Vagina (tissue), 2 donors: ENCODE data around the gene OR2A42. TPM values are rescaled to one million over a fixed set of nuclear protein-coding genes. Genes with fewer than 3 reads are reported as not detected.
"Not testable (repeated sequence)": the region's sequence is repeated elsewhere in the genome, so short reads cannot be mapped to it uniquely, and the experiment has no call there.

Experiments used
- DNase-seq, 2 donors: peaks; one replicate each; pipeline ENCODE4 v3.0.0-alpha.2; 2017; ENCODE audit errors: extremely low spot score in 2 of 2
- H3K27ac ChIP-seq: fragments of 200-600 bp; sonication (generic); one replicate; pipeline ENCODE4 v1.5.1; 2019
- H3K27me3 ChIP-seq: fragments of 200-600 bp; sonication (generic); one replicate; pipeline ENCODE4 v1.5.1; 2019
- H3K36me3 ChIP-seq, 2 donors: fragments of 200-600 bp; sonication (generic); one replicate each; pipeline ENCODE4 v1.5.1; 2017 to 2019
- H3K4me1 ChIP-seq: fragments of 200-600 bp; sonication (generic); one replicate; pipeline ENCODE4 v1.5.1; 2019
- H3K4me3 ChIP-seq, 2 donors: fragments of 200-600 bp; sonication (generic); 1 replicate in 1 of 2; 2 replicates in 1 of 2; pipeline ENCODE4 v1.5.1; 2016 to 2019
- H3K9me3 ChIP-seq: fragments of 200-600 bp; sonication (generic); one replicate; pipeline ENCODE4 v1.5.1; 2019
- intact Hi-C: fragments of 100-400 bp; cut with DNase I; formaldehyde crosslinking; loops from one replicate; pipeline ENCODE4 v1.15.1; 2023
- total RNA-seq: library from RNA; depleted of rRNA; stranded (reverse); fragments of >200 nt; gene quantifications from one replicate; pipeline ENCODE4 v1.2.3, GENCODE V29; 2016

OR2A42 gene, protein sequence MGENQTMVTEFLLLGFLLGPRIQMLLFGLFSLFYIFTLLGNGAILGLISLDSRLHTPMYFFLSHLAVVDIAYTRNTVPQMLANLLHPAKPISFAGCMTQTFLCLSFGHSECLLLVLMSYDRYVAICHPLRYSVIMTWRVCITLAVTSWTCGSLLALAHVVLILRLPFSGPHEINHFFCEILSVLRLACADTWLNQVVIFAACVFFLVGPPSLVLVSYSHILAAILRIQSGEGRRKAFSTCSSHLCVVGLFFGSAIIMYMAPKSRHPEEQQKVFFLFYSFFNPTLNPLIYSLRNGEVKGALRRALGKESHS
- total RNA-seq = not detected

DNA sequence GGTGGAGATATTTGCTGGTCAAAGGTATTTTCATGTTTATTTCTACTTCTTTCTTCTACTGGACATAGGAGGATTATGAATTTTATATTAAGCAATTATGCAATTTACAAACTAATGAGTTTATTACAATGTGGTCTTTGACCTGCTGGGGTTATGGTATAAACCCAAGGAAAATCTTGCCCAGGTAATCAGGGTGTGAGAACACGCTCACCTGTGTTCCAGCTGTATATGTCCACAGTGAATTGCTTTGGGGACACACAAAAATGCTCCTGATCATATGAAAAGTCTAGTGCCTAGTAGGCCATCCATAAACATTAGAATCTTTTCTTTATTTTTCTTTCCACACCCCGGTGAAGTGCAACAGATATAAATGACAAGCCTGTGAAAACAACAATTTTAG lies at the start of gene OR2A42:
OR2A42 (minus strand) TSS at position 241 of the 400 bp plus-strand sequence. CDS start 6,762 bp downstream, outside the sequence.
- H3K4me3 ChIP-seq, DNase-seq, intact Hi-C loops, H3K9me3 ChIP-seq, H3K27ac ChIP-seq, H3K4me1 ChIP-seq, H3K36me3 ChIP-seq, H3K27me3 ChIP-seq: not testable (repeated sequence)

DNA sequence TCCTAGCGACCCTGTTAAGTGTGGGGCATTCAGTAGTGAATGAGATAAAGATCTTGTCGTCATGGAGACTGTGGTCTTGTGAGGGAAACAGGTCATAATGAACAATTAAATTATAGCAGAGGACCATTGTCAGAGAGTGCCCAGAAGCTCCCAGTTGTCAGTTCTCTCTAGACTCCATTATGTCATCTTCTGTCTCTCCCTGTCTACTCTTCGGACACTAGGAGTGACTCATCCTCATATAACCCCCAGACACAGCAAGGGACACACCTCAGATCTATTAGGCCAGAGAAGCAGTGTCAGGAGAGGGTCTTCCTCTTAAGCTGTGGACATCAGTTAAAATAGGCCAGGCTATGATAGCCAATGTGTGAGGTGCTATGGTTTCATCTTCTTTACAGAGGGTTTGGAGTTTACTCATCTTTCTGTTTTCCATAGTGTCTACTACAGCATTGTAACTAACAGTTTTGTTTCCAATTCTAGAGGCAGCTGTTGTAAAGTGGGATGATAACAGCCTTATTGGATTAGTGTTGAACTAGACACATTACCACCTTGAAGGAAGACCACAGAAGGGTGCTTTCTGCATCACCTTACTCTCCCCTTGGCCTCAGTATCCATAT lies 47.9 kb upstream of the OR2A42 start:
- H3K27ac ChIP-seq, intact Hi-C loops: not testable (repeated sequence)

DNA sequence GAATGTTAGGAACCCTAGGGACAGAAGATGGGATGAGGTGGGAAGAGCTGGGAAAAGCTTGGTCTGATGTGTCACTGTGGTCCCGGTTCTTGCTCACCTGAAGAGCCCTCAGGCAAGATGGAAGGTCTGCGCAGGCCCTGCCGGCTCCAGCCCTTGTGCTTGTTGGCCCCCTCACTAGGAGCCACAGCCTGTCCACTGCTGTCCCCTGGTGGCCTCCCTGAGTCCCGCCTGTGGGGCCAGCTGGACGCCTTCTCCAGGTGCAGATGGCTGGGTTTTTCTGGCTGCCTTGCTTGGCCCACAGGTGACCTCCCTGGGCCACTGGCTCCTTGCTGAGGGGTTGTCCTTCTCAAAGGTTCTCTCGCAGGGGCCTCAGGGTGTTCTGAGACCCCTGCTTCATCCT lies 44.3 kb upstream of the OR2A42 start:
- H3K4me1 ChIP-seq, DNase-seq, H3K4me3 ChIP-seq, H3K36me3 ChIP-seq, intact Hi-C loops, H3K27ac ChIP-seq, H3K27me3 ChIP-seq, H3K9me3 ChIP-seq: not testable (repeated sequence)

More for the DNA sequence above, 47.9 kb upstream of the OR2A42 start:
- not testable (repeated sequence) for H3K27me3 ChIP-seq, H3K36me3 ChIP-seq, DNase-seq, H3K4me3 ChIP-seq, H3K4me1 ChIP-seq, H3K9me3 ChIP-seq

DNA sequence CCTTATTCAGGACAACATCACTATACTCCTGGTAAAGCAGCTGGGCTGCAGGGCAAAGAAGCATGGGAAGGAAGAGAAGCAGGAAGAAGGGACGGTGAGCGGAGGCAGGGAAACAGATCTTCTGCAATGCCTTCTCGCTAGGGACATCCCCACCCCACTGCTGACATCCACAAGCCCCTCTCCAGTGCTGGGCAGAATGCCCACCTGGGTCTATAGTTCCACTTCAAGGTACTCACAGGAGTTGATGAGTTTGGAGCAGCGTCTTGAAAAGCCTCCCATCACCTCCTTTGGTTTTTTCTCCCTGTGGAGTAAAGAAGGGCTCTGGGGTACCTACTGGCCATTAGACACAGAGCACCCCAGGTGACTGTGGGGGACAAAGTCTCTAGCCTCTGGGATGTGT lies 43.1 kb upstream of the OR2A42 start:
- H3K4me1 ChIP-seq, H3K27me3 ChIP-seq, H3K9me3 ChIP-seq, H3K4me3 ChIP-seq, DNase-seq, H3K27ac ChIP-seq, H3K36me3 ChIP-seq, intact Hi-C loops: not testable (repeated sequence)

DNA sequence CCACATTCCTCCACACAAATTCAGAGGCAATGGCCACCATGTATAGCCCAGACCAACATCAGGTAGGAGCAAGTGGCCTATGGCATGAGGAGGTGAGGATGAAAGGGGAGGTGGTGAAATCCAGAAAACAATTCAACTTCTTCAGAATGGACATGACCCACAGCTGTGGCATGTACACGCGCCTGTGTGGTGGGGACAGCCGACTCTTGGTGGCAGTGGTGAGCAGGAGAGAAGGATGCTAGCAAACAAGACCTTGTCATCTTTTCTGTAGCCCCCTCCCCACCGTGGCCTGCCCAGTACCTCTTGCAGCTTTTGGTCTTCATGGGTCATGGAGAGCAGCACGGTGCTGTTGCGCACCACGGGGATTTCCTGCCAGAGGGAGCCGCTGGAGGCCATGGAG lies 42.6 kb upstream of the OR2A42 start:
- intact Hi-C loops = not testable (repeated sequence)

DNA sequence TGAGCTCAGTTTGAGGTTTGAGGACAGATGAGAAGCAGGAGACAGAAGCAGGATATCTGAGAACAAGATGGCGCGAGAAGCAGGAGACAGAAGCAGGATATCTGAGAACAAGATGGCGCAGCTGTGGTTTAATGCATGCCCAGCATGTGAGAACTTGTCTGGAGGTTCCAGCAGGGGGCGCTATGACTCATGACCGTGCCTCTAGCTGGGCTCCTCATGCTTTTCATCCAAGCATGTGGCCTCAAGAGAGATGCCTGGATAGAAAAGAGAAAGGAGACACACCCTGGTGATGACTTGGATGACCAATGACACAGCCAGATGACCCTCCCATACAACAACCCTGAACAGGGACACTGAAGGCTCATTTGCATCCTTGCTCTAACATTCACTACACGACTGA lies 40.6 kb upstream of the OR2A42 start:
- intact Hi-C loops, DNase-seq, H3K27ac ChIP-seq, H3K4me1 ChIP-seq, H3K27me3 ChIP-seq, H3K9me3 ChIP-seq, H3K4me3 ChIP-seq, H3K36me3 ChIP-seq: not testable (repeated sequence)

More for the DNA sequence above, 42.6 kb upstream of the OR2A42 start:
- not testable (repeated sequence) for H3K4me3 ChIP-seq, H3K36me3 ChIP-seq, H3K27me3 ChIP-seq, H3K4me1 ChIP-seq, H3K9me3 ChIP-seq, H3K27ac ChIP-seq, DNase-seq

DNA sequence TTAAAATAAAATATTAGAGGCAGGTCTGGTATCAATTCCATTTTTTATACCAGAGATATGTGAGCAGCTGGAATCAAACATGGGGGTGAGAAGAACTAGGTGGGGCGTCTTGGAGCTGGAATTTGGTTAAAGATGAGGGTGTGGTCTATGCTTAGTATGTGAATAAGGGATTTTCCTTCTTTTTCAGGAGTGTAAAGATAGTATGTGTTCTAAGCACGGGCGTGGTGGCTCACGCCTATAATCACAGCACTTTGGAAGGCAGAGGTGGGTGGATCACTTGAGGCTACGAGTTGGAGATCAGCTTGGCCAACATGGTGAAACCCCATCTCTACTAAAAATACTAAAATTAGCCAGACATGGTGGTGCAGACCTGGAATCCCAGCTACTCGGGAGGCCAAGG lies 35.9 kb upstream of the OR2A42 start:
- H3K36me3 ChIP-seq, intact Hi-C loops, H3K4me1 ChIP-seq, H3K9me3 ChIP-seq, H3K27me3 ChIP-seq, DNase-seq, H3K27ac ChIP-seq, H3K4me3 ChIP-seq: not testable (repeated sequence)

DNA sequence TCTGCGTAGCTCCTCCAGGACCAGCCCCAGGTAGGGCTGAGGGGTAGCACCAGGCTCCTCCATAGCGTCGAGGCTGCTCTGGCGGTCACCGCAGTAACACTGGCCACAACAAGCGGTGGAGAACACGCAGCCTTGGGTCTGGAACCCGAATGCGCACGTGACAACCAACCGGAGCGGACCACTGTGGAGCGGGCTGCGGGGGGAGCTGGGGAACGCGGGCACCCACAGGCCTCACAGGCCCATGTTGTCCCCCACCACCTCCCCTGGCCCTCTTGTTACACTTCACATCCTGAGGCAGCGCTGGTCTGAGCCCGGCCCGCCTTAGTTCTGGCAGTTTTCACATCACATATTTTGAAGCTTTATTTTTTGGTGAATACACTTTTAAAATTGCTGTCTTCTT lies 29.8 kb upstream of the OR2A42 start, which contains the start of gene CTAGE8:
CTAGE8 (minus strand) TSS at position 101 of the 400 bp plus-strand sequence; CDS start at position 63, 38 bp downstream.
- H3K27me3 ChIP-seq, H3K27ac ChIP-seq, H3K4me1 ChIP-seq, DNase-seq, intact Hi-C loops, H3K4me3 ChIP-seq, H3K9me3 ChIP-seq, H3K36me3 ChIP-seq: not testable (repeated sequence)

DNA sequence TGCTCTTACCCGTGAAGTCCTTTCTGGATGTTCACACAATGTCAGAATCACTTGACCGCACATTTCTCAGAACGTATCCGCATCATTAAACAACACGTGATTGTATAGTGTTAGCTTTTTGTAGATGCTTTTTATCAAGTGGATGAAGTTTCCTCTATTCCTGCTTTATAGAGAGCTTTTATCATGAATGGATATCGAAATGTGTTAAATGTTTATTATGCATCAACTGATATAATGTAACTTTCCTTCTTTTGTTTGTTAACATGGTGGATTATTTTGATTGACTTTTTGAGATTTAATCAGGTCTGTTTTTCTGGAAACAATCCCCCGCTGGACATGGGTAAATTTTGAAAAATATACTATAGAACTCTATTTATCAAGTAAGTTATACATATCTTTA lies 25.3 kb upstream of the OR2A42 start, which contains the start of gene OR2A7:
OR2A7 (minus strand) TSS at position 101 of the 400 bp plus-strand sequence. CDS start 5,164 bp downstream, outside the sequence.
- H3K4me3 ChIP-seq, intact Hi-C loops, H3K36me3 ChIP-seq, H3K27me3 ChIP-seq, H3K27ac ChIP-seq, H3K4me1 ChIP-seq, DNase-seq, H3K9me3 ChIP-seq: not testable (repeated sequence)

DNA sequence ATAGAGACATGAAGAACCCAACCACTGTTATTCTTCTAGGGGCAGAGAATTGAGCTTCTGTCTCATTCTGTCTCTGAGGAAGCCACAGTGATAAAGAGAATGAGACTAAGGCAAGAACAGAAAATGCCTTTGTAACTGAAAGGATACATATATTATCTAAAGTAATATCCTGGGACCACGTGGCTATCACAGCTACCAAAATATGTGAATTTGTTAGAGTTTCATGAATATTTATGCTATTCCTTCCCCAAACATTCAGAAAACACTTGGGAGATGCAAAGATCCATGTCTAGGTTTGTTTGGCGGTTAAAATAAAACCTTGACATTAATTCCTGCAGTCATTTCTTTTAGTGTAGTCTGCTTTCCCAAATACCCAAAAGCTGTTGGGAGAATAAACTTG lies 22.7 kb upstream of the OR2A42 start:
- H3K27me3 ChIP-seq, H3K27ac ChIP-seq, H3K9me3 ChIP-seq, H3K4me1 ChIP-seq, intact Hi-C loops, H3K4me3 ChIP-seq, H3K36me3 ChIP-seq, DNase-seq: not testable (repeated sequence)

DNA sequence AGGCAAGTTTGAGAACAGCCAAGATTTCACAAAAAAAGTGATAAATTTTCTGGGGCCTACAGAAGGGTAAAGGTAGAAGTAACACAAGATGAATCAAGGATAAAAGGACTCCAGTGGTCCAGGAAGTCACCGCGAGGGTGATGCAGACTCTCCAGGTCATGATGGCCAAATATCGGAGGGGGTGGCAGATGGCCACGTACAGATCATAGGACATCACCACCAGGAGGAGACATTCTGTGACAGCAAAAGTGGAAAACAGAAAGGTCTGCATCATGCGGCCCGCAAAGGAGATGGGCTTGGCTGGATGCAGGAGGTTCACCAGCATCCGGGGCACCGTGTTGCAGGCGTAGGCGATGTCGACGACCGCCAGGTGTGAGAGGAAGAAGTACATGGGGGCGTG lies 19.7 kb upstream of the OR2A42 start:
- H3K36me3 ChIP-seq, DNase-seq, H3K27ac ChIP-seq, H3K4me3 ChIP-seq, H3K27me3 ChIP-seq, intact Hi-C loops, H3K9me3 ChIP-seq, H3K4me1 ChIP-seq: not testable (repeated sequence)
